Stimulated activated naive CD4-positive, alpha-beta T cell treated with Interleukin-2 at 50 U/mL for 16 hours (primary cell): ENCODE data around the gene HES6.

Source experiments
- DNase-seq: peaks from one replicate; lab custom pipeline; 2025; lab: John Stamatoyannopoulos, UW

Gene HES6

GRCh38 chr2:238254095-238254723 is 14.4 kb upstream of the HES6 start:
- no peak for DNase-seq

GRCh38 chr2:238252766-238253630 is 13.2 kb upstream of the HES6 start:
- DNase-seq = no peak

GRCh38 chr2:238251986-238252385 is 12.1 kb upstream of the HES6 start:
- DNase-seq = no peak

GRCh38 chr2:238251331-238251730 is 11.5 kb upstream of the HES6 start:
- DNase-seq = no peak

- DNase-seq = no peak
These were observed 11.1 kb upstream of the HES6 start for GRCh38 chr2:238250896-238251295.

- no peak for DNase-seq
These were observed 8.1 kb upstream of the HES6 start for GRCh38 chr2:238247841-238248453.

- no peak for DNase-seq
These were observed 7.4 kb upstream of the HES6 start for GRCh38 chr2:238247002-238247822.

- DNase-seq = no peak
These were observed 4.3 kb upstream of the HES6 start for GRCh38 chr2:238244151-238244550.

- DNase-seq = no peak
These were observed 3.7 kb upstream of the HES6 start for GRCh38 chr2:238243496-238244076.

GRCh38 chr2:238242731-238243495 is 3.1 kb upstream of the HES6 start:
- no peak for DNase-seq

- no peak for DNase-seq
These were observed 2.1 kb upstream of the HES6 start for GRCh38 chr2:238241970-238242369.

- peak; percentile 8 for DNase-seq
These were observed 1.2 kb upstream of the HES6 start for GRCh38 chr2:238240757-238241711.

- DNase-seq = peak; percentile 41
These were observed 335 bp downstream of the HES6 start for GRCh38 chr2:238239543-238239862.

GRCh38 chr2:238238766-238239542 is 884 bp downstream of the HES6 start:
- peak; percentile 12 for DNase-seq

- no peak for DNase-seq
These were observed 1.5 kb downstream of the HES6 start for GRCh38 chr2:238238311-238238765.

- no peak for DNase-seq
These were observed 2.3 kb downstream of the HES6 start for GRCh38 chr2:238237431-238238135.

- DNase-seq = no peak
These were observed 3.3 kb downstream of the HES6 start for GRCh38 chr2:238236571-238236970.

GRCh38 chr2:238235856-238236255 is 4.0 kb downstream of the HES6 start:
- DNase-seq = no peak
